Mucosa of descending colon (tissue), 3 donors: ENCODE measurements around the gene KIF16B. TPM values are rescaled to one million over a fixed set of nuclear protein-coding genes. Genes with fewer than 3 reads are reported as not detected.
"Not testable (repeated sequence)": the region's sequence is repeated elsewhere in the genome, so short reads cannot be mapped to it uniquely, and the experiment has no call there.

ENCODE experiments used
- ATAC-seq: fragments of 200-7000 bp; cut with Tn5 transposase; one replicate; pipeline ENCODE4 v1.9.1; 2020; ENCODE audit warnings: mild to moderate bottlenecking, moderate library complexity
- DNase-seq, 3 donors: peaks; one replicate each; pipeline ENCODE4 v3.0.0-alpha.2; 2020
- H3K36me3 ChIP-seq: fragments of 200-600 bp; one replicate; pipeline ENCODE4 v1.8.0; 2021; ENCODE audit warnings: low read depth, mild to moderate bottlenecking
- H3K4me1 ChIP-seq: fragments of 200-600 bp; one replicate; pipeline ENCODE4 v1.8.0; 2021; ENCODE audit warnings: low read depth, mild to moderate bottlenecking
- H3K4me3 ChIP-seq: fragments of 200-600 bp; one replicate; pipeline ENCODE4 v1.8.0; 2021; ENCODE audit warnings: mild to moderate bottlenecking
- H3K9me3 ChIP-seq: fragments of 200-600 bp; one replicate; pipeline ENCODE4 v1.8.0; 2021; ENCODE audit warnings: mild to moderate bottlenecking
- intact Hi-C, 2 donors: fragments of 100-400 bp; cut with DNase I in 1 of 2; cut with micrococcal nuclease in 1 of 2; formaldehyde crosslinking; loops; one replicate each; pipeline versions ENCODE4 v1.11.0 to v1.11.1; 2022; cut with DNase I, micrococcal nuclease
- total RNA-seq, 3 donors: library from RNA; stranded (reverse); fragmentation: NEBNext Ultra II Directional in 2 of 3; extraction: Animal tissue kit (Norgen Biotek cat#: 25700) in 2 of 3; gene quantifications; one replicate each; pipeline versions ENCODE4 v1.2.1 to v1.2.4, GENCODE V29; 2021 to 2023
- TF ChIP-seq, protein P1 (sequence below): fragments of 200-600 bp; IDR thresholded peaks from one replicate; pipeline ENCODE4 v1.8.0; 2022; ENCODE audit warnings: antibody characterized with exemption, mild to moderate bottlenecking
- donor health status: DM: no; HTN: no; CAD: no; lungs with moderate emphysema.
- donor health status: DM: no; HTN: no; CAD: no.
- donor health status: DM: no; HTN: yes; CAD: no.

The KIF16B gene
- total RNA-seq, 3 donors from 2014 or later, result 48.5 to 81.7 (median 65.1) TPM

DNA sequence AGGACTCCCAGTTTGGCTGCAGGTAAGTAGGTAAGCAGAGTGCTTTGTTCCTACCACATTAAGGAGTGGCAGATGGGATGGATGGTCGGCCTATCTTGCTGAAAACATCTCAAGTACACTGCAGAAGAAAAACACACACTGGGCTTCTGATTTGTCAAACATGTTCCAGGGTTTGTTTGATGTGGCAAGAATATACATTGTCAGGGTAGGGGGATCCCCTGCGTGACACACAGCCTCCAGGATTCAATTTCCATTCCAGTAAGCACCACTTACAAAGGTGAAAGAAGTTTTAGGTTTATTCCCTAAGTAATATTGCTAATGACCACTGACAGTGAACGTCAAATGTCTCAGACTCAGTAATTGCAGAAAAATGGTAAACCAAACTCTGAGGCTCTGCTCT, 26.0 kb upstream of the KIF16B start:
- DNase-seq (no peak), ATAC-seq (no peak)
- Histone ChIP-seq H3K4me1 (no peaks in the 10 kb centered on the region), H3K4me3 (no peak overlapping the region), H3K9me3 (no peaks in the 10 kb centered on the region), H3K36me3 (no peaks in the 10 kb centered on the region)
- intact Hi-C loops, result no loop called here
- TF ChIP-seq, protein P1, sequence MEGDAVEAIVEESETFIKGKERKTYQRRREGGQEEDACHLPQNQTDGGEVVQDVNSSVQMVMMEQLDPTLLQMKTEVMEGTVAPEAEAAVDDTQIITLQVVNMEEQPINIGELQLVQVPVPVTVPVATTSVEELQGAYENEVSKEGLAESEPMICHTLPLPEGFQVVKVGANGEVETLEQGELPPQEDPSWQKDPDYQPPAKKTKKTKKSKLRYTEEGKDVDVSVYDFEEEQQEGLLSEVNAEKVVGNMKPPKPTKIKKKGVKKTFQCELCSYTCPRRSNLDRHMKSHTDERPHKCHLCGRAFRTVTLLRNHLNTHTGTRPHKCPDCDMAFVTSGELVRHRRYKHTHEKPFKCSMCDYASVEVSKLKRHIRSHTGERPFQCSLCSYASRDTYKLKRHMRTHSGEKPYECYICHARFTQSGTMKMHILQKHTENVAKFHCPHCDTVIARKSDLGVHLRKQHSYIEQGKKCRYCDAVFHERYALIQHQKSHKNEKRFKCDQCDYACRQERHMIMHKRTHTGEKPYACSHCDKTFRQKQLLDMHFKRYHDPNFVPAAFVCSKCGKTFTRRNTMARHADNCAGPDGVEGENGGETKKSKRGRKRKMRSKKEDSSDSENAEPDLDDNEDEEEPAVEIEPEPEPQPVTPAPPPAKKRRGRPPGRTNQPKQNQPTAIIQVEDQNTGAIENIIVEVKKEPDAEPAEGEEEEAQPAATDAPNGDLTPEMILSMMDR, result no peak

DNA sequence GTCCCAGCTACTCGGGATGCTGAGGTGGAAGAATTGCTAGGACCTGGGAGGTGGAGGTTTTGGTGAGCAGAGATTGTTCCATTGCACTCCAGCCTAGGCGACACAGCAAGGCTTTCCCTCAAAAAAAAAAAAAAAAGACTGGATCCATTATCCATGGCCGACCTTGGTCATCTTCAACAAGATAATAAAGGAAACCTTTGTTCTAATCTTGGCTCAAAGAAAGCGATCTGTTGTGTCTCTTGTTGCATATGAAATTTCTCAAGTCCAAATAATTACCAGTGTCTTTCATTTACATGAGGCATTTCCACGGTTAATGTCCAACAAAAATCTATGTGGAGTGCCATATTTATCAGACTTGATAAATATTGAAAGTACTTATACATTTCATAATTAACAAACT, 23.7 kb upstream of the KIF16B start:
- TF ChIP-seq, protein P1, result no peak
- Histone ChIP-seq H3K36me3 (no peaks in the 10 kb centered on the region), H3K4me1 (no peaks in the 10 kb centered on the region), H3K4me3 (no peak overlapping the region), H3K9me3 (no peaks in the 10 kb centered on the region)
- ATAC-seq (no peak), DNase-seq (no peak)
- intact Hi-C loops, result no loop called here

DNA sequence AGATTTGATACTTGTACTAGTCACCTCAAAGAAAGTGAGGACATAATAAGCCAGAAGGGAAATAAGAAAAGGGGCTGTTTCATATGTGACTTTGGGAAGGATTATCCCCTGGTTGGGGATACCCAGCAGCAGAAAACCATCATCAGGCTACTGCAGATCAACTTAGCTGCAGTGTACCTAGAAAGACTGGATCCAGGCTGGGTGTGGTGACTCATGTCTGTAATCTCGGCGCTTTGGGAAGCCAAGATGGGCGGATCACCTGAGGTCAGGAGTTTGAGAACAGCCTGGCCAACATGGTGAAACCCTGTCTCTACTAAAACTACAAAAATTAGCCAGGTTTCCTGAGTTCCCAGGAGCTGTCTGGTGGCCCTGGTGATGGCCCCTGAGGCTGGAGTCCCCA, 23.2 kb upstream of the KIF16B start:
- H3K9me3 ChIP-seq, intact Hi-C loops, H3K36me3 ChIP-seq, H3K4me1 ChIP-seq, DNase-seq, H3K4me3 ChIP-seq: not testable (repeated sequence)
- peak; percentile 57 for ATAC-seq

DNA sequence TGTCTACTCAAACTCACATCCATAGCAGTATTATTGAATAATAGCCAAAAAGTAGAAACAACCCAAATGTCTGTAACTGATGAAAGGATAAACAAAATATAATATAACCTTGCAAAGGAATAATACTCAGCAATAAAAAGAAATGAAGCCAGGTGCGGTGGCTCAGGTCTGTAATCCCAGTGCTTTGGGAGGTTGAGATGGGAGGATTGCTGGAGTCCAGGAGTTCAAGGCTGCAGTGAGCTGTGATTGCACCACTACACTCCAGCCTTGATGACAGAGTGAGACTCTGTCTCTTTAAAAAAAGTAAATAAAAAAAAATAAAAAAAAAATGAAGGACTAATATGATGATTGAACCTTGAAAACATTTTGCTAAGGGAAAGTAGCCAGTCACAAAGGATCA, 22.1 kb upstream of the KIF16B start:
- DNase-seq (no peak), ATAC-seq (no peak)
- intact Hi-C loops, result no loop called here
- no peaks in the 10 kb centered on the region for H3K4me1 ChIP-seq
- no peaks in the 10 kb centered on the region for H3K9me3 ChIP-seq
- no peaks in the 10 kb centered on the region for H3K36me3 ChIP-seq
- H3K4me3 ChIP-seq, result no peak overlapping the region
- TF ChIP-seq, protein P1, result no peak

DNA sequence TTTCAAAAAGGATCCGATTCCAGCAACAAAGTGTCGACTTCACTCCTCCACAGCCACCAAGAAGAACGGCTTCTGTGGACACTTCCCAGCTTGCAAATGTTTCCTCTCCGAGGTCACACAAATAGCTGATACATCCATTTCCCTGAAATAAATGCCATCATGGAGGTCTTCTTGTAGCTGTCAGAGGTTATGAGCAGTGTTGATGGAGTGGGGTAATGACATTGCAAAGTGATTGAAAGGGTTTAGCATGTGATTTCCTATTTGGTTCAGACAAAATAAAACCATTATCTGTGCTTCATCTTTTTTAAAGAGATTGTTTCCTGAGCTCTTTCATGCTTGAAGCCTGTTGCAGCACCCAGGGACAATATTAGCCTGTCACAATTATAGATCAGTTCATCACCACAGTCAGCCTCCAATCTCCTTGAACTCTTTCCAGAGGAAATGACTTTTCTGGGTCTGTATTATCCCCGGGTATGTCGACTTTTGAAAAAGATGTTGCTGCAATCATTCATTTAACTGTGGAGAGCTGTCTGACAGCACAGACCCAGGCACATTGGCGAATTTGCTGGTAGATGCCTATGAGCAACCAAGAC, 16.9 kb upstream of the KIF16B start:
- intact Hi-C loops, result no loop called here

DNA sequence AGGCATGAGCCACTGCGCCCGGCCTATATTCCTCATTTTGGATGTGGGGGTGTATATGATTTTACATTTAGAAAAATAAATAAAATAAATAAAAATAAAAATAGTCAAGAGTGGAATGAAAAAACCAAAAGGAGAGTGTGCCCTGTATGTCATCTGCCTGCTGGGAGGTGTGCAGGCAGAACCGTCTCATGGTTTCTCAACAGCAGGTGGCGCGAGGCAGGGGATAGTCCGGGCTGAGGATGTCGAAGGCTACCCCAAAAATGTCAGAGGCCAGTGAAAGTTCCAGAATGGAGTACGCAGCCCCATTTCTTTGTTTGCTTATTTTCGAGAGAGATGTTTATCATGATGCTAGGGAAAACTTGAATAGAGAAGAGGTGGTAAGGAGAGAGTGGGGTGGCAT, 16.4 kb upstream of the KIF16B start:
- DNase-seq, result no peak
- intact Hi-C loops, result no loop called here
- Histone ChIP-seq H3K4me1 (no peaks in the 10 kb centered on the region), H3K4me3 (no peak overlapping the region), H3K9me3 (no peaks in the 10 kb centered on the region), H3K36me3 (no peaks in the 10 kb centered on the region)
- TF ChIP-seq, protein P1, result no peak
- ATAC-seq, result no peak

More for the DNA sequence above, 16.9 kb upstream of the KIF16B start:
- DNase-seq (no peak), ATAC-seq (no peak)
- TF ChIP-seq, protein P1, result no peak
- Histone ChIP-seq H3K4me1 (no peaks in the 10 kb centered on the region), H3K9me3 (no peaks in the 10 kb centered on the region), H3K36me3 (no peaks in the 10 kb centered on the region), H3K4me3 (no peak overlapping the region)
